ENCODE results near the gene SLC4A5.
"Not testable (repeated sequence)": the region's sequence is repeated elsewhere in the genome, so short reads cannot be mapped to it uniquely, and the experiment has no call there.

SLC4A5 gene

DNA sequence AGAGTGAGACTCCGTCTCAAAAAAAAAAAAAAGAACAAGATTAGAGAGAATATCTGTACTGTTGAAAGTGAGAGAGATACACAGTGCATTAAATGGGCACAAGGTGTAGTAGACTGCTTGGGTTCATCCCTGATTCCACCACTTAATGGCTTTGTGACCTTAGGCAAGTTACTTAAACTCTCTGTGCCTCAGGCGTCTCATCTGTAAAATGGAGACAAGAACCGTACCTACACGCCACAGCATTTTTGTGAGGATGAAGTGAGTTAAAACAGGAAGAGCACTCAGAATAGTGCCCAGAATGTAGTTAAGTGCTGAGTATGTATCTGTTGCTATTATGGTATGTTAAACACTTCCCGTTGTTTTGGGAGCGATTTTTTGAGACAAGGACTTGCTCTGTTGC is 80.5 kb downstream of the SLC4A5 start:
- no peak for DNase-seq

DNA sequence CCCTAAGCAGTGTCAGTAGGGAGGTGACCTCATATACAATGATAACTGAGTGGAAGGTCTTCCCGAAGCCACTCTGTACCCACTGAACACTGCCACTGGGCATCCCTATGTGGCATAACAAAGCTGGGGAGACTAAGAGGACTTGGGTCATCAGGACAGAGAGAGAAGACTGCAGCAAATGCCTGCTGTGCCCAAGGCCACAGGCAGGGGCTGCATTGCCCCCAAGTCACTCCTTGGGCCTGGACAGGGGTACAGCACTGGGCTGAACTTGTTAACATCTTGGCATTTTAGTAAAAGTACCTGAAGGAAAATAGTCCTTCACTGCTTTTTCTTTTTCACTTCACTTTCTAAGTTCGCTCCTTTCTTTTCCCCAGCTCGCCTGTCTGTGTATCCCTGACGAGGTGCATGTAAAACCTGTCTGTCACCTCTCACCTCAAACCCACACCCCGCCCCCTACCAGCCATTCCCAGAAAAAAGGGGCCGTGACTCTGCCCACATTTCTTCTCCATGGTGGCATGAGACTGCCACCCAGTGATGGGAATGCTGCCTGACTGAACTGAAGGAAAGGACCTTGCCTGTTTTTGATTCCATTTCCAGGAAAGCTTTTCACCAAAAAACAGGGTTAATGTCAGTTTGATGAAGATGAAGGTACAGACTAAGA is 81.9 kb downstream of the SLC4A5 start:
- no peak for DNase-seq

DNA sequence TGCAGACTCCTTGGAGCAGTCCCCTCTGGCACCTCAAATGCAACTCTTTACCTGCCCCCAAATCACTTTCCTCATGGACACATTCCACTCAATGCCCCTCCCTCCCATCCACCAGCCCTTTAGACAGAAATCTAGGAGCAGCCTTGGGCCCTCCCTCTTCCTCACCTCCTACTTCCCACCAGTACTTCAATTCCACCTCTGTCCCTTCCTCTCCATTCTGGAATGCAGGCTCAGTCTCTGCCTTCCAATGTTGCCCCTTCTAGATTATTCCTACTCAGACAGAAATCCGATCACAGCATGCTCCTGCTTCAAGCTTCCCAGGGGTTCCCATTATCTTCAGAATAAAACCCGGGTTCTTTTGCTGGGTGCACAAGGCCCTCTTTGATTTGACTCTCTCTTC is 82.7 kb downstream of the SLC4A5 start:
- DNase-seq = no peak

DNA sequence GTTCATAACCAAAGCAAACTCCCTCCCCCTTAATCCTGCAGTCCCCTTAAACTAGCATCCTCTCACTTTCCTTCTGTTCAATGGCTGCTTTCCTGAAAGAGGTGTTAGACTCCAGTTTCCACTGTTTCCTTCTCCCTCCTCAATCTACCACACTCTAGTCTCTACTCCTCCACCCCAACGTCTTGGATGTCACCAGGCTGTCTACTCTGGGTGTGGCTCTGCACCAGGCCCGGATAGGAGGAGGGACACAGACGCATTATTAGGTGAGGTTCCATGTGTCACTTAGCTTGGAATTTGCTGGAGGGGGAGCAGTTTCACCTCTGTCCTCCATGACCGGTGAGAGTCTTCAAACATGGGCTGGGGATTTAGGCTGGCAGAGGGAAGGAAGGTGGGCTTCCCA is 83.5 kb downstream of the SLC4A5 start:
- no peak for DNase-seq

DNA sequence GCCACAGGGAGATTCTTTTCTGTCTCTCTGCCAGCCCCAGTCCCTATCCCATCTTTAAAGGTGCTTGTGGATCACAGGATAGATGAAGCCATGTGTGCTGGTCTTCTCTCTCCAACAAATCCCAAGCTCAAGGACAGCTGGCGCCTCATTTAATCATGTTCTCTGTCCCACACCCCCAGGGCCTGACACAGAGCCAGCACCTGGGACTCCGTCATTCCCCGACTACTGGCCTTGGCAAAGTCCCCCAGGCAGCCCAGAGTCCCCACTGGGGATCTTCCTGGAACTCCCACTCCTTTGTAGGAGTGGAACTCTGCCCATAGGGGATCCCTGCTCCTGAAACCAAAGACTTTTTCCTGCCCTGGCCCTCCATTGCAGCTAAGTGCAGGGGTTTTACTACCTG is 84.0 kb downstream of the SLC4A5 start:
- no peak for DNase-seq

DNA sequence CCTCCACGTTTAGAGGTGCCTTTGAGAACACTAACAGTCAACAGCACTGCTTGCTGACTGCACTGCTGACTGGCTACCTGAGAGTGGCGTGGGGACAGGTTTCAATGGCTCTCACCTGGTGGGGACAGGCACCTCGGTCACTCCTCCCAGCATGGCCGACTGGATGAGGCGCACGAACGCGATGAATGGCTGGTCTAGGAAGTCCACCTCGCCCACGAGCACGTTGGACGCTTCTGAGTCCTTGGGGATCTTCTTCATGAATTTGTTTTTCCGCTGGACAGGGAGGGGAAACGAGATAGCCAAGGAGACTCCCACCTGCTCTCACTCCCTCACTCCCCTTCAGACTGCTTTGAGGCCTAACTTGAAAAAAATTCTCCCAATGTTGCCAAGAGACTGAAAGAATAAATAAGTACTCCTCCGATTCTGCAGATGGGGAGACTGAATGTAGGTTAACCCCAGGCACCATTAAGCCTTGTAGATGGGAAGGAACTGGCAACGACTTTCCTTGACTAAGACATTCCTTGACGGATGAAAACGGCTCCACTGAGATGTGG is 87.5 kb downstream of the SLC4A5 start:
- DNase-seq = no peak

DNA sequence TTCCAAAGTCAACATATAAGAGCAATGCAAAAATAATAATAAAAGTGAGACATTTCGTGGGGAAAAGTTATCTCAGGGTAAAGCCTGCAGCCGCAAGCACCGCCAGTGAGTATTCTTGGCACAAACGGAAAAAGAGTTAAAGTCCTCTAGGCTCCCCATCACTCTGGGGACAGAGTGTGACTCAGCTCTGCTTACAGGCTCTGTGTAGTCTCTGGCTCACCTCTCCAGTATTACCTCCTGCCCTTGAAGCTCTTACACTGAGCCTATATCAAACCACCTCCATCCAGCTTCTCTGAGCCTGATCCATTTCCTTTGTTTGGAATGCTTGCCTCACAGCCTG is 89.3 kb downstream of the SLC4A5 start:
- no peak for DNase-seq

DNA sequence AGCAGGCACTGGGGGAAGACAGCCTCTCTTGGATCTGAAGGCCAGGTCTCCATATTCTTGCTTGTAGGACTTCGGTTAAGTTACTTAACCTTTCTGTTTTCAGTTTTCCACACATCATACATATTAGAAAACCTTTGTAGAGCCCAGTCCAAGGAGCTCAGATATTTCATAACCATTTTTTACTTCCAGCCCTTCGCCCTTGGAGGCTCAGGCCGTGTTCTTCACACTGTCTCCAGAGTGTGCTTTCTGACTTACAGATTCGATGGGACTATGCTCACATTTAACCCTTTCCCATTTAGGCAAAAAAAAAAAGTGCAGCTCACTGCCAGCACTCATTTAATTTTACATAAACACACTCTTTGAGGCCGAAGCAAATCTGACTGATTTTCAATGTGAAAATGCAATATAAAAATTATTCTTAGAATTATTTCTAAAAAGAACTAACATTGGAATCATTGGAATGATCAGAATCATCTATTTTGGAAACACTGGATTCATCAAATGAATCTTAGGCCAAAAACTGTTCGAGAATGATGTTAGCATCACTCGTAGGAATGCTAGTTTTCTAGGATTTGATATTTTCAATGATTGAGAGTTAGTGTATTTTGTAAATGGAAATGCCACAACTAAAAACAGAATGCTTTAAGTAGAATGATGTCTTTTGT is 89.8 kb downstream of the SLC4A5 start:
- no peak for DNase-seq

DNA sequence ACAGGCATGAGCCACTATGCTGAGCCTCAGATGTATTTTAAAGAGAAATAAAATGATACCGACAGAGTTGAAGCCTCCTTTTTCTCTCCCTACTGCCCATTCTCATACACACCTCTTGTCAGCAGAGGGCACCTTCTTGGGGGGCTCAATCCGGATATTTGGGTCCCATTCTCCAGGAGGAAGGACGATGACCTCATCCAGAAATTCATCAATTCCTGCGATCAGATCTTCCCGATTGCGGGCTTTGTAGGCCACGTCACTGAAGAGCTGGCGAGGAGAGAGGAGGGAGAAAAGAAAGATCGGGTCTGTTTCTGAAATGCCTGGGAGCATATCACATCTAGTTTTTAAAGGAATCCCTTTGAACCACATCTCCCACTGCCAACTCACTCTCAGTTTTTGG is 90.4 kb downstream of the SLC4A5 start:
- no peak for DNase-seq

DNA sequence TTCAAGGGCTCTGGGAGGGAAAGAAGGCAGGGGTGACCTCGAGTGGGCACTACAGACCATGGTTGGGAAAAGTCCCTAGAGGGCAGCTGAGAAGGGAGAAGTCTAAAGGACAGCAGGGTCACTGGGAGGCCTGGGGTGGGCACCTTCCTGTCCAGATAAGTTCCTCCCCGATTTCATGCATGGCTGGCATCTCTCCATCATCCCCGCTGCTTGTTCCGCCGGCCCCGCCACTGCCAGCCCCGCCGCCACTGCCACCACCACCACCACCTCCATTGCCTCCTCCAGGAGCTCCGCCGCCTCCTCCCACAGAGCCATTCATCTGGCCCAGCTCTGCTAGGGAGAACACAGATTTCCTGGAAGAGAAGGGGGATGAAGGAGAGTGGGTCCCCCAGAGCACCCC is 91.2 kb downstream of the SLC4A5 start:
- no peak for DNase-seq

DNA sequence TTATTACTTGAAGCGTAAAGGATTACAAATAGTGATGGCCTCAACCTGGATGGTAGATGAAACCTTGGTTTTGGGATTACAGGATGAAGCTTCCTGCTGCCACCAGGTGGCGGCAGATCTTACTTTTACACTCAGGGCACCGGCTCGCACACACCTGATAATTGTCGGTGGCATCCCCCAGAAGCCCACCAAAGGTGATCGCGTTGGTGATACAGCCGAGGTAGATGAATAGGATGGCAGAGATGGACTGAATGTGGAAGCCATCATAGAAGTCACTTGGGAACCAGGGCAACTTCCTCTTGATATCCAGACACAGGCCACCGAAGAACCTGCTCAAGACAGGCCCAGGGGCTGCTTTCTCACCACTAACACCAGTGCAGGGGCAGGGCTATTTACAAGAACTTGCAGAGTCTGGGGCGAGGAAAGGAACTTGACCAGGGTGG is 93.0 kb downstream of the SLC4A5 start:
- DNase-seq = no peak

DNA sequence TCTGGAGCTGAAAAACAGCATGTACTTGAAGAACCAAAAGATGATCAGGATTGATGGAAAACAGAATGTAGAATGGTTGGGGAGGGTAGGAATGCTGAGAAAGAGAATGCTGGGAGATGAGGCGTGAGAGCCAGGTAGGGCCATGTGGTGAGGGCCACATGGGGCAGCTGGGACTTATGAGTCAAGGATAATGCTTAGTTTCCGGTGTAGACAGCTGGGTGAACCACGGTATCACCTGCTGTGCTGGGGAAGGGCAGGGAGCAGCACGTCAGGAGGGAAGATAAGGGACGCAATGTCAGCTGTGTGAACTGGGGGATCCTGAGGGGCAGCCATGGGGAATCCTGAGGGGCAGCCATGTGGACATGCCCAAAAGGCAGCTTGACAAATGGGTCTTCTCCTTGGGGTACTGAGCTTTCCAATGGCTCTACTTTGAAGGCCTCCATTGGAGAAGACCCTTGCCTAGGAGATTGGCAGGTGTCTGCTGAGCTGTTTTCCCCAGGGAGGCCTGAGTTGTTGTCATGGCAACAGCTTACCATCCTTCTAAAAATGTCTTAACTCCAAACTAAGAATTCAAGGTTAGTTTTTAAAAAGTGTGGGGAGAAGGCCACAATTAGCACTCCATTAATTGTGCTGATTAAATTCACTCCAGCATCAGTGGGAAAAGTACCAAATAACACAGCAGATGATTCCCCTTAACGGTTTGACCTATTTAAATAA is 93.7 kb downstream of the SLC4A5 start:
- no peak for DNase-seq

DNA sequence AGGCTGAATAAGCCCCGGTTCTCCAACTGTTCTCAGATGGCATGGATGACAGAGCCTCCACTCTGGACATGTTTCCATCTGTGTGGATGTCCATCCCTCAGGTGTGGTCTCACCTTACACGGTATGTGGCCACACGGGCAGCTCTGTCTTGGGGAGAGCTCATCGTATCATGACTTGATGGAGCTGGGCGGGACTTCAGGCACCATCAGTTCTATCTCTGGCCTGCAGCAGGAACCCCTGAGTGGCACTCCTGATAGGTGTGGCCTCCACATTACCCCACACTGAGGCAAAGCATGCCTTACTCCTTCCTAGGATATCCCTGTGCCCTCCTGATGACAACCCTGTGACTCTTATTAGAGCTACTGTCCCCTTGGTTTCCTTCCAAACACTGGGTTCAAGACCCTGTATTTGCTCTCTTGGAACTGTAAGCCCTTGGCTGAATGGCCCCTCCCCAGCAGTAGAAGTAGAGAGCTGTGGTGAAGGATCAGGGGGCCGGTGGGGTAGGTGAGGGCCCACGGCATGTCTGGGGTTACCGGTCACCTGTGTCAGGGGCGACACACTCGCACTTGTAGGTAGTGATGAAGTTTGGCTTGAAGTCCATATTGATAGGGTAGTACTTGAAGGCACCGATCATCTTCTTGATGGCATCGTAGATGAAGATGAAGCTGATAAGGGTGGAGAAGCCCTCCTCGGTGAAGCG is 96.6 kb downstream of the SLC4A5 start:
- DNase-seq = no peak

DNA sequence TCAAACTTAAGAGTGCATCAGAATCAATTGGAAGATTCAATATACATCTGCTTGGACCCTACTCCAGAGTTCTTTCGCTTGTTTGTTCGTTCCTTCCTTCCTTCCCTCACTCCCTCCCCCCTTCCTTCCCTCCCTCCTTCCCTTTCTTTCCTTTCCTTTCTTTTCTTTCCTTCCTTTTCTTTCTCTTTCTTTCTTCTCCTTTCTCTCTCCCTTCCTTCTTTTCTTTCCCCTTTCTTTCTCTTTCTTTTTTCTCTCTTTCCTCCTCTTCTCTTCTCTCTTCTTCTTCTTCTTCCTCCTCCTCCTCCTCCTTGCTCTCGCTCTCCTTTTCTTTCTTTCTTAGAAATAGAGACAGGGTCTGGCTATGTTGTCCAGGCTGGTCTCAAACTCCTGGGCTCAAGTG is 98.9 kb downstream of the SLC4A5 start:
- DNase-seq = no peak

DNA sequence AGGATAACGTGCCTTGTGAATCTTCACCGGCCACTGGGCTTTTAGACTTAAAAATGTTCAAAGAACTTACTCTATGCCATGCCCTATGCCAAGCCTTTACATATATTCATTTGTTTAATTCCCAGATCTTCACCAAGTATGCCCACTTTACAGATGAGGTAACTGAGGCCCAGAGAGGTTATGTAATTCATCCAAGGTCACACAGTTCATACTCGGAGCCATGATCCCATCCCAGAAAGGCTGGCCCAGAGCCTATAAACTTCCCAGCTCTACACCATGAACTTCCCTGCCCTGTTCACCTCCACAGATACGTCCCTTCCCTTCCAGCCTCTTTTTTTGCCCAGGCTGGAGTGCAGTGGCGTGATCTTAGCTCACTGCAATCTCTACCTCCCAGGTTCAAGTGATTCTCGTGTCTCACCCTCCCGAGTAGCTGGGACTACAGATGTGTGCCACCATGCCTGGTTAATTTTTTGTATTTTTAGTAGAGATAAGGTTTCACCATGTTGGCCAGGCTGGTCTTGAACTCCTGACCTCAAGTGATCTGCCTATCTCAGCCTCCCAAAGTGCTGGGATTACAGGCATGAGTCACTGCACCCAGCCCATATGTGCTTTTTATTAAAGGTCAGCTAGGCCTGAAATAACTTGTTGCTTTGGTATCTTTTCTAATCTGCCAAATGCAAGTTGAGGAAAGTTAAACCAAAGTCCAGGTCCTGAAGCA is 100.7 kb downstream of the SLC4A5 start:
- DNase-seq = no peak

DNA sequence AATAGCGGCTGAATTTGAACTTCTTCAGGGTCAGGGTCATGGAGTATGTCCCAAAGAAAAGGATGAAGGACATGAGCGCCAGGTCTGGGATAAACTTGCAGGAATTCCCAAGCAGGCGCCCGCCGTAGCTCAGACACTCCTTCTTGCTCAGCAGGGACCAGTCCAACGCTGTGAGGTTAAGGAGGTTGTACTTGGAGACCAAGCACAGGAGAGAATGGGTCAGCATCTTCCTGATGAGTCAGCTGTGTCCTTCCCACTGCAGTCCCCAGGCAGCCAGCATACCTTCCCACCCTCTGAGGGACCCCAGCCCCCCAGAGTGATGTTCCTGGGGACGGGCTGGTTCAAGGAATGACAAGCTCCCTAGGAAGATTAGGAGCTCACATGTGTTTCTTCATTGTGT is 103.9 kb downstream of the SLC4A5 start:
- no peak for DNase-seq

DNA sequence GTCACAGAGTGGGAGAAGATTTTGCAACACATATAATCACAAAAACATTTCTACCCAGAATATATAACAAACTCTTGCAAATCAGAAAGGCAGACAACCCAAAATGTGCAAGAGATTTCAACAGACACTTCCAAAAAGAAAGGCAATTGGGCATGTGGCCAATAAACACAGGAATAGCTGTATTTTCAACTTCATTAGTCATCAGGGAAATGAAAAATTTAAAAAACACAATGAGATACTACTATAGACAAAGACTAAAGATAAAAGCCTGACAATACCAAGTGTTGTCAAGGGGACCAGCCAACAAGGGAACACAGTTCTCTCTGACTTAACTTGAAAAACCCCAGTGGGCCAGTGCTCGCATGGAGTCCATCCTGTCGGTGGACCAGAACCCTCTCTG is 104.3 kb downstream of the SLC4A5 start:
- no peak for DNase-seq

DNA sequence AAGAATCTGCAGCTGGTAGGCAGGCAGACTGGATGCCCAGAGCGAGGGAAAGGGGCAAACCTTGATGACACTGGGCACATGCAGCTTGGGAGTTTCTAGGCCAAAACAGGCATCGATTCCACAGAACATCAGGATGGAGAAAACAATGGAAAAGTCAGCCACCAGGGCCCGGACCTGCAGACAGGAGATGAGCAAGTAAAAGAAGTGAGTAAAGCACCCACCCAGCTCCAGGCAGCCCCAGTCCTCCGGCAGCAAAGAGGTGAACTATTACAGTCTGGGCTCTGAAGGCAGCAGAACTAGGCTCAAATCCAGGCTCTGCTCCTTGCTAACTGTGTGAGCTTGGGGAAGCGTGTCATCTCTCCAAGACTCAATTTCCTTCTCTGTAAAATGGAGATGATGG is 108.2 kb downstream of the SLC4A5 start:
- no peak for DNase-seq

DNA sequence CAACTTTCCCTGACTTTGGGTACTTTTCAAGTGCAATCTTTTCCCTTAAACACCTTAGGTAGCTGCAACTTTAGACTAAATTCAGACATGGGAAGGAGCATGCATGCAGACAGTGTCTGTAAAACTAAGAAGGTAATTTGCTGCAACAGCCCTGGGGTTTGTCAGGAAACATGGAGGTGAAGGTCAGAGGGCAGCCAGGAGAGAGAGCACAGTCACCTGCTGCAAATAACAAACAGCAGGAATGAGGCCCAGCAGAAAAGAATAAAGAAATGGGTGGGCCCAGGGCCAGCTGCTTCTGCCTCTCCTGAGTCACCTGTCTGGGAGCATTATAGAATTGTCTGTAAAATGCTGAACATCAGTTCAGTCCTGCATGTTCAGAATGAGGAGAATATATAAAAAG is 109.6 kb downstream of the SLC4A5 start:
- no peak for DNase-seq

DNA sequence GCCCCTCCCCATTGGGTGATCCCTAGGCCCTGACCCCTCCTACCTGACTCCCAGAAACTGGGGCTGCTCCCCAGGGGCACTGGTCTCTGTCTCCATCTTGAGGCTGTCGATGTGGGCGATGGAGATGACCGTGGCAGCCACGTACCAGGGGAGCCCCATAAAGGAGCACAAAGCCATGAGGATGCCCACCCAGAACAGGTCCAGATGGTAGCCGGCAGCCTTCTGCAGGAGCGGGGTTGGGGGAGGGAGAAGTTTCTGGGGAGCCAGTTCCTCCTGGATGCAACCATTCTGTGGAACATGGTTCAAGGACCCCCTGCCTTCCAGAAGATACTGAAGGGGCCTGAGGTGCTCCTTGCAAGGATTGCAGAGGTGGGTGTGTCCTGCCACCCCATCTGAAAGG is 110.8 kb downstream of the SLC4A5 start:
- no peak for DNase-seq

DNA sequence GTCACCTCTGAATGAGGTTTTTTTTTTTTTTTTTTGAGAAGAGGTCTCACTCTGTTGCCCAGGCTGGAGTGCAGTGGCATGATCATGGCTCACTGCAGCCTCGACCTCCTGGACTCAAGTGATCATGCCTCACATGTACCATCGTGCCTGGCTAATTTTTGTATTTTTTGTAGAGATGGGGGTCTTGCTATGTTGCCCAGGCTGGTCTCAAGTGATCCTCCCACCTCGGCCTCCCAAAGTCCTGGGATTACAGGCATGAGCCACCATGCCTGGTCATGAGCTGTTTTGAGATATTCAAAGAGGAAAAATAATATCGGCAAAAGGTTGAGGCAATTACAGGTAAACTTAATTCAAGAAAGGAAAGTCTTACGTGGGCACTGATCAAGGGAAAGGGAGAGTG is 113.4 kb downstream of the SLC4A5 start:
- not testable (repeated sequence) for DNase-seq

DNA sequence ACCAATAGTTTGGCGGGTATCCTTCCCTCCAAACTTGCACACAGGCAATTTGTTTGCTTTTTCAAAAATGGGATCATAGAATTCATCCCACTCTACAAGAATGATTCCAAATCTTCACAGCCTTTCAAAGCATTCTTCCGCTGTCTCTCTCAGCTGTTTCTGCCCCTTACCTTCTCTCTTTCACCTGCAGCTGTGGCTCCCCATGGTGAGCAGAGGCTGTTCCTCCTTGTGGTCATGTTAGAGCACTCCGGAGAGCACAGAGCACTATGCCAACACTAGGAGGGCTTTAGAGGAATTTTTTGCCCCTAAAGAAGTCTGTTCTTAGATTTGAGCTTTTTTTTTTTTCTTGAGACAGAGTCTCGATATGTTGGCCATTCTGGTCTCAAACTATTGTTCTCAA is 114.4 kb downstream of the SLC4A5 start:
- DNase-seq = no peak

DNA sequence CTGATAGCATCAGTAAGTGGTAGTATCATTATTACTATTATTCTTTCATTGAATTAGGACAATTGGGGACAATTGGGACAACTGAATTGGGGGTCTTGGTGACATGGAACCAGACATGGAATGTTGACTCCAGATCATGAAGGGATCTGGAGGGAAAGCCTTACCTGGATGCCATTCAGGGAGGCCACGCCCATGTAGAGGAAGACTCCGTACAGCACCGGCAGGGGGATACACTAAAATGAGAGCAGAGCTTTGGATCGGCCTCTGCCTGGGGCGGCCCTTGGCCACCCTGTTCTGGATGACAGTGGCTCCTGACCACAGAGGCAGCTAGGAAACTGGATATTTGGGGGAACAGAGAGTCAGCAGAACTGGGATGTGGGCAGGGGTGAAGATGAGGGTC is 115.6 kb downstream of the SLC4A5 start:
- no peak for DNase-seq

Measured in NCI-H187 (cell line).